ENCODE measurements around the gene NDUFS8. TPM values are rescaled to one million over a fixed set of nuclear protein-coding genes. Genes with fewer than 3 reads are reported as not detected.

NDUFS8 gene
- total and polyA plus RNA-seq, 2 of the 4 experiments (the other 2 are of a cell fraction): 85.9 to 131 TPM

DNA sequence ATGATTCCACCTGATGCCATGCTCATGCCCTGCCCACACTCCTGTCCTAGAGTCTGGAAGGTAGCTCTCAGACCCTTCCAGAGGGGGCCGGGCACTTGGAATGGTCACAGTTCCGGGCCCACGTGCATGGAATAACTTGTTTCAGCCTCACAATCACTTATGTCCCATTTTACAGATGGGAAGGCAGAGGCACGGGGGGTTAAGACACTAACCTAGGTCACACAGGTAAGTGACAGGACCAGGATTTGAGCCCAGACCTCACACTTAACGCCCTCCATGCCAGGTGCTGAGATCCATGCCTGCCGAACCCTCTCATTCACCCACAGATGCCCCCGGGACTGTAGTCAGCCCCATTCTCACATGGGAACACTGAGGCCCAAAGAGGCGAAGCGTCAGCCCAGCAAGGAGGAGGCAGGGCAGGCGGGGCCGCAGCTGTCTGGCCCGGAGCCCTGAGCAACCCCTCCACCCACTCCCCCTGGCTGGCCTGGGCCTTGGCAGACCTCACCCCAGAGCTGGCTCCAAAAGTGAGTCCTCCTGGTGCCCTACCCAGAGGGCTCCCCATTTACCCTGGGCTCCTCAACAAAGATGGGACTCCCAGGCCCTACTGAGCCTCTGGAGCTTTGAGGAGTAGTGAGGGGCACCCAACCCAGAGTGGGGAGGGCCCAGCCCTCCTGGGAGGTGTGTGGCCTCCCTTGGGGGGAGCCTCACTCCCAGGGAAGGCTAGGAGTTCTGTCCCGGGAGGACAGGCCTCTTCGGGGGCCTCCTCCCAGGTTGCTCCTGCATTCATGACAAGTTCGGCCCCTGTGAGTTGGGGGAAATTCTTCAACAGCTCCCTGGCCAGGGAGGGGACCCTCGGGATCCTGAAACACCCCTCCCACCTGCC is 22.7 kb upstream of the NDUFS8 start:
- peaks cover 12 to 31% of the 10 kb centered on the region in 2 experiments; a peak in 3 of 4 replicates for H3K79me1 ChIP-seq (ENCODE audit: low read depth in 1 of 2, low read length in 2 of 2)
- no peak overlapping the region for H3K9ac ChIP-seq (ENCODE audit: low read depth, low read length)
- no peaks in the 10 kb centered on the region for H4K20me1 ChIP-seq (ENCODE audit: insufficient read depth, low read length)
- H3K18ac ChIP-seq (ENCODE audit: low read depth, low read length): no peak overlapping the region
- CTCF ChIA-PET: interaction anchor here (0.6 kb wide), 1 partner anchor 105 kb away, joined by 5 read pairs; no protein-coding TSS in a partner anchor
- H3K4ac ChIP-seq (ENCODE audit: low read depth, low read length): no peak overlapping the region
- no peak overlapping the region for H2AK9ac ChIP-seq (replicated peaks; ENCODE audit: low read depth, low read length, poor library complexity)
- H3K23ac ChIP-seq (ENCODE audit: low read depth, low read length): no peak overlapping the region
- H3K4me1 ChIP-seq (ENCODE audit: control insufficient read depth, insufficient read depth, low read length): peaks cover 28% of the 10 kb centered on the region
- no peak overlapping the region for H3K14ac ChIP-seq (replicated peaks; ENCODE audit: low read depth, low read length)
- 94% methylated on average over 4 of the region's 16 CpGs; no CpG with 5 or more reads in 1 of the 2 experiments for WGBS, 2 experiments (ENCODE audit: extremely low coverage in 2 of 2, insufficient read length in 1 of 2)
- no peaks in the 10 kb centered on the region for H3K27me3 ChIP-seq (ENCODE audit: control insufficient read depth, insufficient read depth, low read length)
- H2AFZ ChIP-seq (replicated peaks; ENCODE audit: low read length, poor library complexity): no peak overlapping the region
- BruUV-seq (replicated peaks): no TSS peak
- H4K8ac ChIP-seq (ENCODE audit: low read depth in 2 of 2, low read length in 2 of 2): no peak overlapping the region
- H3K4me3 ChIP-seq (ENCODE audit: insufficient read depth, low read depth, low read length): no peak overlapping the region
- H2AK5ac ChIP-seq (ENCODE audit: low read depth, low read length): peak overlapping the region; percentile 57
- in situ Hi-C loops (cut with MboI; ENCODE audit: low sequenced_read_pairs): no loop called here
- POLR2A ChIA-PET (ENCODE audit: unreplicated experiment): no interaction called here
- ATAC-seq (ENCODE audit: low read depth): no peak
- DNase-seq: no peak
- no peaks in the 10 kb centered on the region for H3K9me3 ChIP-seq (ENCODE audit: control insufficient read depth, insufficient read depth, low read length)
- dilution Hi-C loops (cut with HindIII; ENCODE audit: low sequenced_read_pairs, unreplicated experiment): no loop called here
- no peak overlapping the region for H3K27ac ChIP-seq (ENCODE audit: insufficient read depth, low read length)
- H4K91ac ChIP-seq (ENCODE audit: insufficient read depth, low read depth, low read length): no peak overlapping the region
- H3K9me1 ChIP-seq (ENCODE audit: insufficient read depth, low read length): peaks cover 26% of the 10 kb centered on the region
- H3K4me2 ChIP-seq (ENCODE audit: low read depth, low read length): no peak overlapping the region
- H3K36me3 ChIP-seq (ENCODE audit: control insufficient read depth, insufficient read depth, low read length): no peaks in the 10 kb centered on the region
- no peak overlapping the region for H3K56ac ChIP-seq (ENCODE audit: extremely low read depth, insufficient read depth, low read length)
- intact Hi-C loops (cut with micrococcal nuclease): no loop called here
- no peak overlapping the region for H4K5ac ChIP-seq (ENCODE audit: low read depth, low read length)
- no peak overlapping the region for H2BK5ac ChIP-seq (ENCODE audit: low read depth, low read length, poor library complexity, severe bottlenecking)
- TF ChIP-seq, protein P1, sequence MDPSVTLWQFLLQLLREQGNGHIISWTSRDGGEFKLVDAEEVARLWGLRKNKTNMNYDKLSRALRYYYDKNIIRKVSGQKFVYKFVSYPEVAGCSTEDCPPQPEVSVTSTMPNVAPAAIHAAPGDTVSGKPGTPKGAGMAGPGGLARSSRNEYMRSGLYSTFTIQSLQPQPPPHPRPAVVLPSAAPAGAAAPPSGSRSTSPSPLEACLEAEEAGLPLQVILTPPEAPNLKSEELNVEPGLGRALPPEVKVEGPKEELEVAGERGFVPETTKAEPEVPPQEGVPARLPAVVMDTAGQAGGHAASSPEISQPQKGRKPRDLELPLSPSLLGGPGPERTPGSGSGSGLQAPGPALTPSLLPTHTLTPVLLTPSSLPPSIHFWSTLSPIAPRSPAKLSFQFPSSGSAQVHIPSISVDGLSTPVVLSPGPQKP (IDR thresholded peaks at IDR 0.05; ENCODE audit: borderline replicate concordance, low read depth, low read length): no peak
- TF ChIP-seq MAZ (IDR thresholded peaks at IDR 0.05; ENCODE audit: borderline replicate concordance, low read depth, low read length): no peak
- H2BK15ac ChIP-seq (ENCODE audit: low read depth, low read length): no peak overlapping the region
- H2BK120ac ChIP-seq (ENCODE audit: low read depth, low read length): no peak overlapping the region
- H2BK20ac ChIP-seq (ENCODE audit: low read depth, low read length): no peak overlapping the region
